Thyroid gland (tissue), 4 donors: Measurements from ENCODE around the gene NAA20. TPM values are rescaled to one million over a fixed set of nuclear protein-coding genes. Genes with fewer than 3 reads are reported as not detected.
"Not testable (repeated sequence)": the region's sequence is repeated elsewhere in the genome, so short reads cannot be mapped to it uniquely, and the experiment has no call there.

Experiments used
- DNase-seq, 2 donors: peaks; one replicate each; pipeline ENCODE4 v3.0.0-alpha.2; 2019
- H3K27ac ChIP-seq, 3 donors: fragments of 200-600 bp; sonication (generic); 1 replicate in 2 of 3; 2 replicates in 1 of 3; pipeline ENCODE4 v1.5.1; 2016 to 2019; ENCODE audit warnings: mild to moderate bottlenecking in 1 of 3, moderate library complexity in 1 of 3
- H3K27me3 ChIP-seq: fragments of 200-600 bp; sonication (generic); one replicate; pipeline ENCODE4 v1.5.1; 2019
- H3K36me3 ChIP-seq, 2 donors: fragments of 200-600 bp; sonication (generic); one replicate each; pipeline ENCODE4 v1.5.1; 2016 to 2019
- H3K4me1 ChIP-seq, 2 donors: fragments of 200-600 bp; sonication (generic); one replicate each; pipeline ENCODE4 v1.5.1; 2017 to 2019
- H3K4me3 ChIP-seq, 3 donors: fragments of 200-600 bp; sonication (generic); replicated peaks in 1 of 3; 1 replicate in 2 of 3; 2 replicates in 1 of 3; pipeline ENCODE4 v1.5.1; 2016; ENCODE audit warnings: mild to moderate bottlenecking in 1 of 3
- H3K9me3 ChIP-seq: fragments of 200-600 bp; sonication (generic); one replicate; pipeline ENCODE4 v1.5.1; 2017
- POLR2A ChIP-seq, 2 donors: fragments of 450-650 bp; IDR thresholded peaks; one replicate each; pipeline ENCODE4 v1.6.1; 2017; ENCODE audit warnings: antibody characterized with exemption in 2 of 2, mild to moderate bottlenecking in 2 of 2, moderate library complexity in 1 of 2
- WGBS, 2 donors: methylation state at CpG; one replicate each; pipeline ENCODE4 v1.1.5; 2017; 5-methylcytosine and 5-hydroxymethylcytosine counted together
- intact Hi-C: fragments of 100-400 bp; cut with DNase I; formaldehyde crosslinking; loops from one replicate; pipeline ENCODE4 v1.15.1; 2023
- total RNA-seq, 4 donors: library from RNA; depleted of rRNA; stranded (reverse); fragments of >200 nt; gene quantifications; one replicate each; pipeline ENCODE4 v1.2.3, GENCODE V29; 2016
- TF ChIP-seq, protein P1 (sequence below), 6 experiments: fragments of 200-600 bp in 3 of 6; fragments of 450-650 bp in 3 of 6; sonication (generic) in 3 of 6; IDR thresholded peaks; one replicate each; pipeline ENCODE4 v1.5.1; 2016 to 2019; ENCODE audit warnings: antibody characterized with exemption in 6 of 6, mild to moderate bottlenecking in 2 of 6, inconsistent platforms in 1 of 6, moderate library complexity in 1 of 6

NAA20 gene
- total RNA-seq, 4 donors from 2014 or later, result 53.3 to 65.7 (median 64.0) TPM

DNA sequence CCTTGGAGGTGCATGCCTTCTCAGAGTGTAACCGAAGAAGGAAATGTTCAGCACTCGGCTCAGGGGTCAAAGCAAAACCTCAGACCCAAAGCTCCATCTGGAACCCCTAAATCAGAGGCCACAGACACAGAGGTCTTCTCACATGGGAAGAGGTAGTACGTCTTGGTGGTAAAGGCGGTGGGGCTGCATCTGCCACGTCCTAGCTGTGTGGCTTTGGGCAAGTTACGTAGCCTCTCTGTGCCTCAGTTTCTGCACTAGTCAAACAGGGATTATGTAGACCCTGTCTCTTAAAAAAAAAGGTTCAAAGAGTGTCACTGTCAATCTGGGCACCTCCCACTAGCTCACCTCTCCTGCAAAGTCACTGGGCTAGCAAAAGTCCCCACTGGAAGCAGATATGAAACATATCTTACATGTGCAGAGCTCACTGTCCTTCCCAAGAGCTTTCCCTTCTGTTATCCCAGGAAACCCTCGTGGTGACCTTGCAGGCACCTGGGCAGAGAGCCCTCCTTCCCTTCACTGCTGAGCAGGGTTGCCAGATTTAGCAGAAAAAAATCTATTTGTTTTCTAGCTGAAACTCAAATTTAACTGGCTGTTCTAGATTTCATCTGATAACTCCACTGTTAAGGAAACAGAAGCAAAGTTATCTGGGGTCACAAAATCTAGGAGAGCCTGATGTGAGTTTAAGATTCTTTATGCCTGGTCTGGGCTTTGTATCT is 18.0 kb upstream of the NAA20 start:
- no peaks in the 10 kb centered on the region for H3K27me3 ChIP-seq
- no peak for DNase-seq
- H3K36me3 ChIP-seq, result peaks cover 20 to 21% of the 10 kb centered on the region in 2 donors
- TF ChIP-seq POLR2A (IDR thresholded peaks at IDR 0.05), result no peak
- TF ChIP-seq, protein P1, sequence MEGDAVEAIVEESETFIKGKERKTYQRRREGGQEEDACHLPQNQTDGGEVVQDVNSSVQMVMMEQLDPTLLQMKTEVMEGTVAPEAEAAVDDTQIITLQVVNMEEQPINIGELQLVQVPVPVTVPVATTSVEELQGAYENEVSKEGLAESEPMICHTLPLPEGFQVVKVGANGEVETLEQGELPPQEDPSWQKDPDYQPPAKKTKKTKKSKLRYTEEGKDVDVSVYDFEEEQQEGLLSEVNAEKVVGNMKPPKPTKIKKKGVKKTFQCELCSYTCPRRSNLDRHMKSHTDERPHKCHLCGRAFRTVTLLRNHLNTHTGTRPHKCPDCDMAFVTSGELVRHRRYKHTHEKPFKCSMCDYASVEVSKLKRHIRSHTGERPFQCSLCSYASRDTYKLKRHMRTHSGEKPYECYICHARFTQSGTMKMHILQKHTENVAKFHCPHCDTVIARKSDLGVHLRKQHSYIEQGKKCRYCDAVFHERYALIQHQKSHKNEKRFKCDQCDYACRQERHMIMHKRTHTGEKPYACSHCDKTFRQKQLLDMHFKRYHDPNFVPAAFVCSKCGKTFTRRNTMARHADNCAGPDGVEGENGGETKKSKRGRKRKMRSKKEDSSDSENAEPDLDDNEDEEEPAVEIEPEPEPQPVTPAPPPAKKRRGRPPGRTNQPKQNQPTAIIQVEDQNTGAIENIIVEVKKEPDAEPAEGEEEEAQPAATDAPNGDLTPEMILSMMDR (IDR thresholded peaks at IDR 0.05), result no peak
- intact Hi-C loops, result loop anchor here (5.0 to 10.0 kb wide), 3 partner anchors 114 to 307 kb away; no protein-coding TSS in a partner anchor
- H3K4me3 ChIP-seq, result no peak overlapping the region
- H3K27ac ChIP-seq, result peak overlapping the region in 1 of 3 donors; percentile 41
- WGBS, 2 donors, result 77 to 79% methylated on average over 7 of the region's 7 CpGs
- H3K4me1 ChIP-seq, result peaks cover 20 to 44% of the 10 kb centered on the region in 2 donors
- H3K9me3 ChIP-seq, result no peaks in the 10 kb centered on the region

DNA sequence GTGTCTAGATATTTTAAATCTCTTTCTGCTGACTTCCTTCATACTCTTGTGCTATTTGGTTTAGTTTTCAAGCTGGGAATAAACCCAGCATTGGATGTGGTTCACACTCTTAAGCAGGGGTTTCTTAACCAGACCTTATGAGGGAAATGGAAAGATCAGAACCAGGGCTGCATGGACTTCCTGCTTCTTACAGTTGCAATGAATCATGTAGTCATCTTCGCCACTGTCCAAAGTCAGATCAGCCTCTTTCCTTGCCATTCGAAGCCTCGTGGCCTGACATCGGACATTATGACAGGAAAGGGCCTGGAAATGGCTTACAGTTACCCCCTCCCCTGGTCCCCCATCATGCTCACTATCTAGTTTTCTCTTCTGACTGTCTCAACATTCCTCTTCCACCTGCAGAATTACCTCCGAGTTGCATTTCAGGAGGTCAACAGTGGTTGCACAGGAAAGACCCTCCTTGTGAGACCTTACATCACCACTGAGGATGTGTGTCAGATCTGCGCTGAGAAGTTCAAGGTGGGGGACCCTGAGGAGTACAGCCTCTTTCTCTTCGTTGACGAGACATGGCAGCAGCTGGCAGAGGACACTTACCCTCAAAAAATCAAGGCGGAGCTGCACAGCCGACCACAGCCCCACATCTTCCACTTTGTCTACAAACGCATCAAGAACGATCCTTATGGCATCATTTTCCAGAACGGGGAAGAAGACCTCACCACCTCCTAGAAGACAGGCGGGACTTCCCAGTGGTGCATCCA is 16.8 kb upstream of the NAA20 start:
- Histone ChIP-seq H3K9me3 (no peaks in the 10 kb centered on the region), H3K4me1 (peaks cover 23 to 44% of the 10 kb centered on the region in 2 donors), H3K27ac (peak overlapping the region in 1 of 3 donors; percentile 52), H3K27me3 (no peaks in the 10 kb centered on the region), H3K4me3 (no peak overlapping the region), H3K36me3 (peaks cover 20 to 21% of the 10 kb centered on the region in 2 donors)
- intact Hi-C loops, result no loop called here
- 88 to 89% methylated on average over 14 of the region's 14 CpGs for WGBS, 2 donors
- no peak for TF ChIP-seq POLR2A (IDR thresholded peaks at IDR 0.05)
- TF ChIP-seq, protein P1 (IDR thresholded peaks at IDR 0.05), result no peak
- no peak for DNase-seq

DNA sequence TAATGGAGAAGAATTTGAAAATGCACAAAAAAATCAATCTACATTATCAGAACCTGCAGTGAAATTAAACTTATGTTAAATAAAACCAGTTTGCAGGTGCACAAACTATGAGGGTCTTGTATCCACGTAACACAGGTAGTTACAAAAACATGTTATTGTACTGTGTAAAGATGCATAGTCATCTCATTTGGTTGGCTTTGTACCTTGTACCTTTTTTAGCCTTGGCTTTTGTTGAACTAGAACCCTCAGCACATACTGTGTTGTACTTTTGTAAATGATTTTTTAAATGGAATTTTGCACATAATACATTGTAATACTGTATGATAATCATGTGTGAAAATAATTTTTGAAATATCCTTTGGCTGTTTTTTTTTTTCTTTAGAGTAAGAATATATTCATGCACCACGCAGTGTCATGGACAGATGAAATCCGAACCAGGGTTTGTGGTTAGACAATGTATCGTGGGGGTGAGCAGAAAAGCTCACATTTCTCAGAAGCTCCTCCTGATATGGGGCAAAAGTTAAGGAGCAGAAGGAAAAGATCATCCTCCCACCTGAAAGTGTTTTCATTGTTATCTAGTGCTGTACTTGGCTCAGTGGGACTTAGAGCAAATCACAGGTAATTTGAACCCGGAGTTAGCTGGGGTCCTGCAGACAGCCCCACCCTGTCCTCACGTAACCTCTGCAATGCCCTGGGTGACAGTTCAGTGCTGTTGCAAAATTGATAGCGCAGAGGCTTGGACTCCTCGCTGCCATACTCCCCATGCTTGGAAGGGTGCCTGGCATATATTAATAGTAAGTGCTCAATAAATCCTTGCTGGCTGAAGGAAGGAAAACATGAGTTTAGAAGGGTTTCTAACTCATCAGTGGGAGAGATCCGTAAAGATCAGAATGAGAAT is 14.8 kb upstream of the NAA20 start:
- 75 to 76% methylated on average over 9 of the region's 9 CpGs for WGBS, 2 donors
- peaks cover 16 to 20% of the 10 kb centered on the region in 2 donors for H3K36me3 ChIP-seq
- no peak for DNase-seq
- no peak overlapping the region for H3K4me3 ChIP-seq
- intact Hi-C loops, result no loop called here
- TF ChIP-seq, protein P1 (IDR thresholded peaks at IDR 0.05), result no peak
- TF ChIP-seq POLR2A (IDR thresholded peaks at IDR 0.05), result no peak
- no peaks in the 10 kb centered on the region for H3K9me3 ChIP-seq
- H3K27ac ChIP-seq, result peak overlapping the region; percentile 55 to 91 (median 77)
- peaks cover 23 to 39% of the 10 kb centered on the region in 2 donors for H3K4me1 ChIP-seq
- H3K27me3 ChIP-seq, result no peaks in the 10 kb centered on the region

DNA sequence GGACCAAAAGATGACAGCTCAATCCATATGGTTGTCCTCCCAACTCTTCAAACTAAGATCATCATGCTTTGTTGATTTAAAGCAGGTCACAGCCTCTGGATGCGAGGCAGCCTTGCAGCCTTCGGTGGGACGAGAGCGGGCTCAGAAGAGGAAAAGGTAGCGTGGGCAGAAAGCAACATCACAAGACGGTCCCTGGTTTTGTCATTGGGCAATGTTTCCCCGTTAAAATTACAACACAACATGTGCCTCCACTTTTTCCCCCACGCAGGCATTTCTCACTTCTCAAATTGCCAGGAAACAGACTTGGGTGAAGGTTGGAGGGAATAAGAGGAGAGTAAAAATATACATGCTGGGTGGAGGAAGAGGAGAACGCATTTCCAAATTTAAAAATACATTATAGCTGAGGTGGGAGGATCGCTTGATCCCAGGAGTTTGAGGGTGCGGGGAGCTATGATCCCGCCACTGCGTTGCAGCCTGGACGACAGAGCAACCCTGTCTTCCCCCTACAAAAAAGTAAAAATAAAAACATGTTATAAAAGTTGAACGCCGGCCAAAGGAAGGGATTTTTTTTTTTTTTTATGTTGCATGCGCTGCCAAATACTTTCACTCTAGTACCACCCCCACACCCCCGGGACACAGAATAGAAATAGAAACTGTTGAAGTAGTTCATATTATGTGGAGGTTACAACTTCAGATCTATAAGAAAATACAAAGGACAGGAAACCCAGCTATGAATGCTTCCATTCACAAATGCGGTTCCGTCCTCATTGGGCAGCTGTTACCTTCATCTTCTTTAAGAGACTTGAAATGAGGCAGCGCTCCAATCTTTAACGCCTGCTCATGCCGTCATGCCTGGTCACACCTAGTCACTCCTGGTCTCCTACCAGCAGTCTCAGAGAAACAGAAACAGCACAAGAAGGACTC is 13.9 kb upstream of the NAA20 start:
- 35 to 41% methylated on average over 23 of the region's 23 CpGs for WGBS, 2 donors
- intact Hi-C loops, result no loop called here

DNA sequence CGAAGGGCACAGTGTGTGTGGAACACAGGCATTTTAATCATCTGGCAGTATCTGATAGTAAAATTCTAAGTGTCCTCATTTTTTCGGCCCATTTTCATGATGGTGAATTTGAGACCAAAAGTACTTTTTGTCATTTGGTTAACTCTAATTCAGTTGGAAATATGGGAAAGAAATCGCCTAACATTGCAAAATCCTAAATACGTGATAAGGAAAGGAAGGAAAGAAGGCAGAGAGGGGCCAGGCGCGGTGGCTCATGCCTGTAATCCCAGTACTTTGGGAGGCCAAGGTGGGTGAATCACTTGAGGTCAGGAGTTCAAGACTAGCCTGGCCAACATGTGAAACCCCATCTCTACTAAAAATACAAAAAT is 13.2 kb upstream of the NAA20 start:
- H3K27me3 ChIP-seq, intact Hi-C loops, H3K9me3 ChIP-seq, DNase-seq, H3K4me3 ChIP-seq: not testable (repeated sequence)
- Histone ChIP-seq H3K27ac (peak overlapping the region; percentile 55 to 91 (median 77)), H3K36me3 (peaks cover 5 to 13% of the 10 kb centered on the region in 2 donors), H3K4me1 (peaks cover 23 to 38% of the 10 kb centered on the region in 2 donors)
- WGBS, 2 donors, result 55 to 58% methylated on average over 6 of the region's 6 CpGs

More for the DNA sequence above, 13.9 kb upstream of the NAA20 start:
- H3K4me3 ChIP-seq, result no peak overlapping the region
- peak overlapping the region; percentile 55 to 91 (median 77) for H3K27ac ChIP-seq
- H3K9me3 ChIP-seq, result no peaks in the 10 kb centered on the region
- peak in 1 of 2 donors; percentile 45 for TF ChIP-seq POLR2A (IDR thresholded peaks at IDR 0.05)
- TF ChIP-seq, protein P1 (IDR thresholded peaks at IDR 0.05), result no peak
- peaks cover 23 to 38% of the 10 kb centered on the region in 2 donors for H3K4me1 ChIP-seq
- H3K36me3 ChIP-seq, result peaks cover 12 to 19% of the 10 kb centered on the region in 2 donors
- DNase-seq, result peak; percentile 86 to 89
- H3K27me3 ChIP-seq, result no peaks in the 10 kb centered on the region
